Uterus (tissue), 2 donors: ENCODE data around the gene PPP2R2B.

Source experiments
- CTCF ChIP-seq, 4 experiments: fragments of 200-600 bp in 2 of 4; fragments of 450-650 bp in 2 of 4; sonication (generic) in 2 of 4; IDR thresholded peaks; one replicate each; pipeline ENCODE4 v1.5.1; 2016 to 2019; ENCODE audit warnings: antibody characterized with exemption in 4 of 4, mild to moderate bottlenecking in 2 of 4, moderate library complexity in 1 of 4
- POLR2A ChIP-seq, 2 donors: fragments of 450-650 bp; IDR thresholded peaks; one replicate each; pipeline ENCODE4 v1.6.1; 2016; ENCODE audit warnings: antibody characterized with exemption in 2 of 2, mild to moderate bottlenecking in 1 of 2, moderate library complexity in 1 of 2

- TF ChIP-seq CTCF (IDR thresholded peaks at IDR 0.05) (no peak), POLR2A (IDR thresholded peaks at IDR 0.05) (no peak)
Observed at GRCh38 chr5:146765089-146765832, 113.3 kb downstream of the PPP2R2B start.
